ENCODE data around the gene LGI4.

The LGI4 gene

GRCh38 chr19:35123573-35123972 lies 11.3 kb downstream of the LGI4 start:
- DNase-seq (ENCODE audit: low spot score), result no peak

GRCh38 chr19:35122687-35123551 lies 11.9 kb downstream of the LGI4 start:
- DNase-seq (ENCODE audit: low spot score), result no peak

DNA sequence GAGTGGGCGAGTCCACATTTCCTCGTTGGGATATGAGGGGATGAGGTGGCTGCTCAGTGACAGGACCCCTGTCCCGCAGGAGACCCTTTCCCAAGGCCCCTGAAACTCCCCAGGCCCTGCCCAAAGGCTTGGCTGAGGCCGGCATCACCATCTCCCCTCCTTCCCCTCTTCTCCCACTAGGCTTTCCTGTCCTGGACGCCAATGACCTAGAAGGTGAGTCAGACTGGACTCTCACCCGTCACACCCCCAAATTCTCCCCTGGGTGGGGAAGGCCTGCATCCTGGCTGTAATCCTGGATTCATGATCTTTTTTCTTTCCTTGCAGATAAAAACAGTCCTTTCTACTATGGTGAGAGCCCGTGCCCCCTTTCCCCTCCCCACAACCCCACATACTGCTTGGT lies 14.0 kb downstream of the LGI4 start:
- no peak for DNase-seq (ENCODE audit: low spot score)

- no peak for DNase-seq (ENCODE audit: low spot score)
These were observed 14.4 kb downstream of the LGI4 start for GRCh38 chr19:35120492-35120891.

- DNase-seq (ENCODE audit: low spot score), result no peak
These were observed 15.2 kb downstream of the LGI4 start for GRCh38 chr19:35119578-35120155.

DNA sequence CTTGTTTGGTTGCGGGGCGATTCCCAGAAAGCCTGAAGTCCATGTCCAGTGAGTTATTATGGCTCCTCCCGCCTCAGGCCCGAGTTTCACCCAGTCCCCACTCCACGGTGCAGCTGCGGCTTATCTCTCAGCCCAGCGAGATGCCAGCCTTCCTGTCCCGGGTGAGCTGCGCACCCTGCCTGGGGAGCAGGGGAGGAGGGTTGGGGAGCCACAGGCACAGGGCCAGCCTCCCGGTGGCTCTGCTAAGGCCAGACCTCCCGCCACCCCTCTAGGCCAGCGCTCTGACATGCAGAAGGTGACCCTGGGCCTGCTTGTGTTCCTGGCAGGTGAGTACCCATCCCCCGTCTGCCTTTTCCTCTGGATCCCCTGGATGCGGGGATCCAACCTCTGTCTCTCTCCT lies 15.8 kb downstream of the LGI4 start:
- peak; percentile 25 for DNase-seq (ENCODE audit: low spot score)

- no peak for DNase-seq (ENCODE audit: low spot score)
These were observed 16.4 kb downstream of the LGI4 start for GRCh38 chr19:35118268-35119020.

GRCh38 chr19:35117799-35118198 lies 17.1 kb downstream of the LGI4 start:
- no peak for DNase-seq (ENCODE audit: low spot score)

- DNase-seq (ENCODE audit: low spot score), result no peak
These were observed 17.7 kb downstream of the LGI4 start for GRCh38 chr19:35117116-35117515.

GRCh38 chr19:35116072-35116801 lies 18.6 kb downstream of the LGI4 start:
- DNase-seq (ENCODE audit: low spot score), result no peak

- no peak for DNase-seq (ENCODE audit: low spot score)
These were observed 19.5 kb downstream of the LGI4 start, which contains the start of gene FXYD3 for GRCh38 chr19:35115177-35115951. Gene FXYD3, plus strand, starts transcription at chr19:35115823. Its CDS starts 3,554 bp downstream, at chr19:35119377.

DNA sequence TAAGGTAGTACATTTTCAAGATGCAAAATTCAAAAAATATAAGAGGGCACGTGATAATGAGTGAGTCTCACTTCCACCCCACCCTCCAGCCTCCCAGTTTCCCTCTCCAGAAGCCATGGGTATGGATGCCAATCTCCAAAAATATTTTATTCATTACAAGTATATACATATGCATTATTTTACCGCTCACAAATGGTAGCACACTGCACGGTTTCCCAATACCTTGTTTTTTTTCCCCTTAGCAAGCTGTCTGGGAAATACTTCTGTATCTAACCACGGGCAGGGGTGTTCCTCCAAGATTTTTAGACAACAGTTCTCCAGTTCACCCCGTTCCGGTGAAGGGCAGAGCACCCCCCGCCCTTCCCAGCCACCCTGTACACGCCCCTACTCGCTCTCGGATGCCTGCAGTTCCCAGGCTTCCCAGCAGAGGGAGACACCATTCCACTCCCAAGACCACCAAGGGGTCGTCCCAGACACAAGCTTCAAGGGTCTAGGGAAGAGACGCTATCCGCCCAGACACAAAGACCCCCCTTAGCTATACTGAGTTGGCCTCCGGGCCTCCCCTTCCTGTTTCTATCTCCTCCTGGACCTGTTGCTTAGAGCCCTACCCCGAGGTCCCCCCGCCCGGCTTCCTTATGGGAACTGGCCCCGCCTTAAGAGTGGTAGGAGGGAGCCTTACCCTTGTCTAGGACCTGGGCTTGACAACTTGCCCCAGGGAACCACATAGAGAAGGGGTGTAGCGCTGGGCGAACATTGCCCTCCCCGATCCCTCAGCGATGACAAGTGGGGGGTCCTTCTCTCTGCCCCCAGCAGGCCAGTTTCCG lies 20.3 kb downstream of the LGI4 start:
- peak; percentile 70 for DNase-seq (ENCODE audit: low spot score)

DNA sequence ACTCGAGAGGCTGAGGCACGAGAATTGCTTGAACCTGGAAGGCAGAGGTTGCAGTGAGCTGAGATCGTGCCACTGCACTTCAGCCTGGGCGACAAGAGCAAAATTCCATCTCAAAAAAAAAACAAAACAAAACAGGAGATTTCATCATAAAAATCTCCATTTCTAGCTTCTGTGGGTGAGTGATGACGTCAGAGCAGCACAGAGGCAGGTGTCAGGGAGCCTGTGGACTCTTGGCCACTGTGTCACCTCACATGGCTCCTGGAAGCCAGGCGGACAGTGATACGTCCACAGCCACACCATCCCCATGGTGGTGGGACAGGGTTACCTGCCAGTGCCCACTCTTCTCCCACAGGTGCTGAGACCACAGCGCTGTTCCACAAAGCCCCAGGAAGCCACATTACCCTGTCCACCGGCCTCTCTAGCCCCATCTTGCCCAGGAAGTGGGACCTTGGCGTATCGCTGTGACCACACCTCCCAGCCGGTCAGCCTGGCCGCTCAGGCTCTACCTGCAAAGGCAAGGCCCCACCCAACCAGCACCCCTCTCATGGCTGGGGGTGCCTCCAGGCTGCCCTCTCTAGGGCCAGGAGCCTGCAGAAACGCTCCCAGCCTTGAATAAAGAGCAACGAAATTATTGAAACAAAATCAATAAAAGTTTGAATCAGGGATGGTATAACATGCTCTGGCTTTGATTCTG lies 21.7 kb downstream of the LGI4 start:
- DNase-seq (ENCODE audit: low spot score), result no peak

DNA sequence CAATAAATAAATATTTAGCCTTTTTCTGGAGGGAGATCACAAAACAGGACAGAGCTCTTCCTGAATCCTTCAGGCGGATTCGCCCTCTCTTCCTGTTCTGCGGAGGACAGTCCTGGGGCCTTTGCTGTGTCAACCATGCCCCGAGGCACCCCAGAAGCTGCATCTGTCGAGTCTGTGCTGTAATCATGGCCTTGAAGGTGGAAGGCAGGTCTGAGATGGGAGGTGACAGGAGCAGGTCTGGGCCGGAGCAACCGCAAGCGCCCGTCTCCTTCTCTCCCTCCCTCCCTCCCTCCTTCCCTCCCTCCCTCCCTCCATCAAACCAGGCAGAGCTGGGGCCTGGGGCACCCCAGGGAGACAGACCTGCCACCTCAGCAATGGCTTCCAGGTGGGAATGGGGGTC lies 23.9 kb downstream of the LGI4 start:
- DNase-seq (ENCODE audit: low spot score), result no peak

GRCh38 chr19:35109395-35110112 lies 25.3 kb downstream of the LGI4 start:
- DNase-seq (ENCODE audit: low spot score), result no peak

- DNase-seq (ENCODE audit: low spot score), result no peak
These were observed 26.1 kb downstream of the LGI4 start for GRCh38 chr19:35108730-35109129.

- DNase-seq (ENCODE audit: low spot score), result no peak
These were observed 27.3 kb downstream of the LGI4 start for GRCh38 chr19:35107545-35107944.

- no peak for DNase-seq (ENCODE audit: low spot score)
These were observed 27.8 kb downstream of the LGI4 start for GRCh38 chr19:35106898-35107541.

DNA sequence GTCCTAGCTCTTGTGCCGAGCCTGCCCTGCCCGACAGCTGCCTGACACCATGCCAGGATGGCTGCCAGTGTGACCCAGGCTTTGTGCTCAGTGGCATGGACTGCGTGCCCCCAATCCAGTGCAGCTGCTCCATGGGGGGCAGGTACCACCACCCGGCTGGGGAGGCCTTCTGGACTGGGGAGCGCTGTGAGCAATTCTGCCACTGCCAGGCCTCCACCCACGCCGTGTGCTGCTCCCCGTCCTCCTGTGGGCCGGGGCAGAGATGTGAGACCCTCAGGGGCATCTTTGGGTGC lies 28.6 kb downstream of the LGI4 start:
- no peak for DNase-seq (ENCODE audit: low spot score)

All from hematopoietic multipotent progenitor cell treated with erythropoietin and hydrocortisone succinate and interleukin-3 and kit ligand, for 17 days (in vitro differentiated cells).